ENCODE measurements around the gene CAB39L. TPM values are rescaled to one million over a fixed set of nuclear protein-coding genes. Genes with fewer than 3 reads are reported as not detected.

Gene CAB39L
- total and polyA plus RNA-seq, 2 donors (not counting 3 experiments of a cell fraction or from before 2014, with no cell fraction given), result 3.1 to 7.2 TPM

DNA sequence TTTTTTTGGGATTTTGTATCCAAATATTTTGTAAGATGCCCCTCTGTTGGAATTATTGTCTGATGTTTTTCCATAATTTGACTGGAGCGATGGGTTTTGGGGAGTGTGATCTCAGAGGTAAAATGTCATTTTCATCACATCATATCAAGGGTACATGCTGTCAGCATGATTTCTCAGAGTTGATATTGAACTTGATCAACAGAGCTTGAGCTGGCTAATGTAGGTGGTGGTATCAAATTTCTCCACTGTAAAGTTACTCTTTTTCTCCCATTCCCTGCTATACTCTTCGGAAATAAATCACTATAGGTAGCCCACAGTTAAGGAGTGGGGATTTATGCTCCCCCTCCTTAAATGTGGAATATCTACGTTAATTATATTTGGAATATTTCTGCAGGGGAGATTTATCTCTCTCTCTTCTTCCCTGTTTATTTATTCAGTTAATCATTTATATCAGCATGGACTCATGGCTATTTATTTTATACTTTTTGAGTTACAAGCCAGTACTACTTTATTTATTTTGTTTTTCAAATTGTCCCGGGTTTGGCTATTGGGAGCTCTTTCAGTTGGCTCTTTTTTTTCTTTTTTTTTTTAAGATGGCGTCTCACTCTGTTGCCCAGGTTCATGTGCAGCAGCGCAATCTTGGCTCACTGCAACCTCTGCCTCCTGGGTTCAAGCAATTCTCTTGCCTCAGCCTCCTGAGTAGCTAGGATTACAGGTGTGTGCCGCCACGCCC lies 9.0 kb upstream of the CAB39L start:
- Histone ChIP-seq H3K9me3 (replicated peaks; ENCODE audit: control insufficient read depth, insufficient read depth, low read length) (no peaks in the 10 kb centered on the region), H3K36me3 (ENCODE audit: control insufficient read depth in 2 of 2, extremely low read depth in 1 of 2, insufficient read depth in 2 of 2, low read length in 2 of 2) (no peaks in the 10 kb centered on the region), H3K4me1 (ENCODE audit: control insufficient read depth, extremely low read depth, insufficient read depth, low read length) (peaks cover 6% of the 10 kb centered on the region), H3K9ac (replicated peaks; ENCODE audit: extremely low read depth, insufficient read depth, low read length) (no peak overlapping the region), H3K79me2 (ENCODE audit: control insufficient read depth, insufficient read depth, low read length) (no peaks in the 10 kb centered on the region), H3K4me3 (replicated peaks in 1 of 3; ENCODE audit: insufficient read depth in 1 of 3, low read depth in 1 of 3, low read length in 3 of 3) (no peak overlapping the region), H3K27ac (ENCODE audit: insufficient read depth, low read depth, low read length) (no peak overlapping the region), H4K20me1 (replicated peaks; ENCODE audit: control insufficient read depth, extremely low read depth, insufficient read depth, low read length) (peaks cover 3% of the 10 kb centered on the region), H3K4me2 (ENCODE audit: insufficient read depth, low read length) (no peak overlapping the region), H3K9me1 (replicated peaks; ENCODE audit: control insufficient read depth, extremely low read depth, insufficient read depth, low read length) (no peaks in the 10 kb centered on the region), H3K27me3 (ENCODE audit: control insufficient read depth in 2 of 2, insufficient read depth in 2 of 2, low read length in 2 of 2) (peaks cover 0 to 2% of the 10 kb centered on the region in 2 experiments), H2AFZ (ENCODE audit: low read depth, low read length) (no peak overlapping the region)
- DNase-seq (ENCODE audit: low read depth, low spot score) (no peak), FAIRE-seq (no peak)
- ChIA-PET CTCF (no interaction called here), POLR2A (no interaction called here)
- no peak for TF ChIP-seq GATA2 (IDR thresholded peaks at IDR 0.05; ENCODE audit: insufficient read depth, insufficient read length, low read depth, low read length)
- no peak for TF ChIP-seq POLR2AphosphoS5 (IDR thresholded peaks at IDR 0.05; ENCODE audit: insufficient read depth, low read depth, low read length)
- TF ChIP-seq MYC (IDR thresholded peaks at IDR 0.05; ENCODE audit: low read depth, low read length), result no peak
- TF ChIP-seq, protein P1, sequence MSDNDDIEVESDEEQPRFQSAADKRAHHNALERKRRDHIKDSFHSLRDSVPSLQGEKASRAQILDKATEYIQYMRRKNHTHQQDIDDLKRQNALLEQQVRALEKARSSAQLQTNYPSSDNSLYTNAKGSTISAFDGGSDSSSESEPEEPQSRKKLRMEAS (IDR thresholded peaks at IDR 0.05; ENCODE audit: insufficient read depth, insufficient read length), result no peak
- TF ChIP-seq POLR2A (IDR thresholded peaks at IDR 0.05; ENCODE audit: low read depth, low read length), result no peak
- TF ChIP-seq JUN (IDR thresholded peaks at IDR 0.05; ENCODE audit: borderline replicate concordance, insufficient read depth, insufficient read length, low read depth), result no peak
- TF ChIP-seq EZH2 (IDR thresholded peaks at IDR 0.05; ENCODE audit: borderline replicate concordance, low read depth, low read length, severe bottlenecking), result no peak
- no peak for TF ChIP-seq FOS (IDR thresholded peaks at IDR 0.05; ENCODE audit: borderline replicate concordance, insufficient read depth, low read length)
- TF ChIP-seq, protein P2, sequence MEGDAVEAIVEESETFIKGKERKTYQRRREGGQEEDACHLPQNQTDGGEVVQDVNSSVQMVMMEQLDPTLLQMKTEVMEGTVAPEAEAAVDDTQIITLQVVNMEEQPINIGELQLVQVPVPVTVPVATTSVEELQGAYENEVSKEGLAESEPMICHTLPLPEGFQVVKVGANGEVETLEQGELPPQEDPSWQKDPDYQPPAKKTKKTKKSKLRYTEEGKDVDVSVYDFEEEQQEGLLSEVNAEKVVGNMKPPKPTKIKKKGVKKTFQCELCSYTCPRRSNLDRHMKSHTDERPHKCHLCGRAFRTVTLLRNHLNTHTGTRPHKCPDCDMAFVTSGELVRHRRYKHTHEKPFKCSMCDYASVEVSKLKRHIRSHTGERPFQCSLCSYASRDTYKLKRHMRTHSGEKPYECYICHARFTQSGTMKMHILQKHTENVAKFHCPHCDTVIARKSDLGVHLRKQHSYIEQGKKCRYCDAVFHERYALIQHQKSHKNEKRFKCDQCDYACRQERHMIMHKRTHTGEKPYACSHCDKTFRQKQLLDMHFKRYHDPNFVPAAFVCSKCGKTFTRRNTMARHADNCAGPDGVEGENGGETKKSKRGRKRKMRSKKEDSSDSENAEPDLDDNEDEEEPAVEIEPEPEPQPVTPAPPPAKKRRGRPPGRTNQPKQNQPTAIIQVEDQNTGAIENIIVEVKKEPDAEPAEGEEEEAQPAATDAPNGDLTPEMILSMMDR (IDR thresholded peaks at IDR 0.05; ENCODE audit: extremely low read depth in 1 of 2, insufficient read depth in 1 of 2, low read depth in 1 of 2, low read length in 2 of 2), result no peak
- dilution Hi-C loops (cut with MboI; ENCODE audit: extremely low pct_ligation_motif_present, low sequenced_read_pairs), result no loop called here
- no TSS peak for BruUV-seq (replicated peaks)
- intact Hi-C loops (cut with micrococcal nuclease), result no loop called here

Measured in endothelial cell of umbilical vein (primary cell).